ENCODE results near the gene PINLYP. TPM values are rescaled to one million over a fixed set of nuclear protein-coding genes. Genes with fewer than 3 reads are reported as not detected.
A peak's percentile ranks its signal among the peaks of the same experiment; 100 is the strongest.

The PINLYP gene
- total and polyA plus RNA-seq, 9 of the 15 experiments (the other 6 are each of a cell fraction or from before 2014, with no cell fraction given) = 1.00 to 6.7 (median 2.2) TPM

GRCh38 chr19:43575156-43575950, at the start of gene PINLYP, which contains the start of gene XRCC1 (continued):
- TF ChIP-seq TEAD4 (IDR thresholded peaks at IDR 0.05; ENCODE audit: low read length) (no peak), TEAD4 (CRISPR knock-in tag; IDR thresholded peaks at IDR 0.05; ENCODE audit: borderline replicate concordance) (no peak), ZBTB43 (CRISPR knock-in tag; IDR thresholded peaks at IDR 0.05) (no peak), MEIS2 (IDR thresholded peaks at IDR 0.05; ENCODE audit: partially characterized antibody) (peak; percentile 91), NR2F6 (CRISPR knock-in tag; IDR thresholded peaks at IDR 0.05) (no peak), MAZ (CRISPR knock-in tag; conservative IDR thresholded peaks at IDR 0.05 in 1 of 2, IDR thresholded peaks at IDR 0.05 in 1 of 2) (peak; percentile 18 to 74; a peak in 3 of 4 replicates), EP400 (IDR thresholded peaks at IDR 0.05) (peak; percentile 41; the same call in 1 of the 2 replicates), NFYB (IDR thresholded peaks at IDR 0.05; ENCODE audit: extremely low read depth, insufficient read length) (peak; percentile 13), TAF9B (IDR thresholded peaks at IDR 0.05; ENCODE audit: partially characterized antibody) (no peak), MCM5 (IDR thresholded peaks at IDR 0.05; ENCODE audit: low read depth) (no peak), PHF20 (IDR thresholded peaks at IDR 0.05; ENCODE audit: partially characterized antibody) (peak; percentile 86), SAFB (IDR thresholded peaks at IDR 0.05; ENCODE audit: borderline replicate concordance, low read depth, low read length) (no peak), ETS1 (conservative IDR thresholded peaks at IDR 0.05; ENCODE audit: control insufficient read depth, low read depth, low read length) (no peak), HEY1 (CRISPR knock-in tag; IDR thresholded peaks at IDR 0.05; ENCODE audit: borderline replicate concordance) (no peak), SIN3A (IDR thresholded peaks at IDR 0.05; ENCODE audit: borderline replicate concordance in 2 of 2, control insufficient read depth in 1 of 2, low read depth in 2 of 2, low read length in 2 of 2) (peak; percentile 54 to 76; a peak in 1 of 4 replicates), HNRNPK (IDR thresholded peaks at IDR 0.05; ENCODE audit: low read depth, low read length, poor library complexity, severe bottlenecking) (peak; percentile 51), NFXL1 (CRISPR knock-in tag; IDR thresholded peaks at IDR 0.05) (no peak), HDAC3 (IDR thresholded peaks at IDR 0.05; ENCODE audit: borderline replicate concordance, partially characterized antibody) (no peak), TBL1XR1 (IDR thresholded peaks at IDR 0.05; ENCODE audit: low read length in 2 of 2) (no peak), FOSL1 (tag; conservative IDR thresholded peaks at IDR 0.05) (no peak), ZNF124 (CRISPR knock-in tag; IDR thresholded peaks at IDR 0.05) (no peak)
- TF ChIP-seq, protein P1, sequence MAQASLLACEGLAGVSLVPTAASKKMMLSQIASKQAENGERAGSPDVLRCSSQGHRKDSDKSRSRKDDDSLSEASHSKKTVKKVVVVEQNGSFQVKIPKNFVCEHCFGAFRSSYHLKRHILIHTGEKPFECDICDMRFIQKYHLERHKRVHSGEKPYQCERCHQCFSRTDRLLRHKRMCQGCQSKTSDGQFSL (CRISPR knock-in tag; IDR thresholded peaks at IDR 0.05) = no peak
- TF ChIP-seq, protein P1 (tag; IDR thresholded peaks at IDR 0.05) = no peak
- TF ChIP-seq, protein P2, sequence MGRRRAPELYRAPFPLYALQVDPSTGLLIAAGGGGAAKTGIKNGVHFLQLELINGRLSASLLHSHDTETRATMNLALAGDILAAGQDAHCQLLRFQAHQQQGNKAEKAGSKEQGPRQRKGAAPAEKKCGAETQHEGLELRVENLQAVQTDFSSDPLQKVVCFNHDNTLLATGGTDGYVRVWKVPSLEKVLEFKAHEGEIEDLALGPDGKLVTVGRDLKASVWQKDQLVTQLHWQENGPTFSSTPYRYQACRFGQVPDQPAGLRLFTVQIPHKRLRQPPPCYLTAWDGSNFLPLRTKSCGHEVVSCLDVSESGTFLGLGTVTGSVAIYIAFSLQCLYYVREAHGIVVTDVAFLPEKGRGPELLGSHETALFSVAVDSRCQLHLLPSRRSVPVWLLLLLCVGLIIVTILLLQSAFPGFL (CRISPR knock-in tag; IDR thresholded peaks at IDR 0.05) = no peak

Data from K562 (cell line).